Amygdala (tissue), 56 donors: ENCODE measurements around the gene RAPGEF3.

Experiments used
- DNase-seq, 56 donors: peaks; one replicate each; lab custom pipeline; 2025; lab: John Stamatoyannopoulos, UW

Gene RAPGEF3

GRCh38 chr12:47791874-47792273, 33.2 kb upstream of the RAPGEF3 start:
- no peak for DNase-seq

- no peak for DNase-seq
These were observed 32.7 kb upstream of the RAPGEF3 start for GRCh38 chr12:47791351-47791746.

- no peak for DNase-seq
These were observed 32.1 kb upstream of the RAPGEF3 start for GRCh38 chr12:47790676-47791350.

- DNase-seq, result no peak
These were observed 31.2 kb upstream of the RAPGEF3 start for GRCh38 chr12:47789712-47790489.

GRCh38 chr12:47789141-47789540, 30.5 kb upstream of the RAPGEF3 start:
- no peak for DNase-seq

- no peak for DNase-seq
These were observed 29.1 kb upstream of the RAPGEF3 start for GRCh38 chr12:47787596-47788319.

GRCh38 chr12:47786662-47787280, 28.1 kb upstream of the RAPGEF3 start:
- no peak for DNase-seq

GRCh38 chr12:47785887-47786661, 27.4 kb upstream of the RAPGEF3 start:
- DNase-seq, result no peak

GRCh38 chr12:47785036-47785886, 26.6 kb upstream of the RAPGEF3 start:
- DNase-seq, result no peak

GRCh38 chr12:47783821-47784819, 25.4 kb upstream of the RAPGEF3 start:
- no peak for DNase-seq

GRCh38 chr12:47783024-47783755, 24.5 kb upstream of the RAPGEF3 start:
- DNase-seq, result peak in 1 of 56 donors; percentile 20

- DNase-seq, result no peak
These were observed 23.7 kb upstream of the RAPGEF3 start for GRCh38 chr12:47782372-47782770.

- DNase-seq, result no peak
These were observed 23.0 kb upstream of the RAPGEF3 start for GRCh38 chr12:47781479-47782371.

- DNase-seq, result no peak
These were observed 21.3 kb upstream of the RAPGEF3 start for GRCh38 chr12:47779943-47780504.

- peak in 55 of 56 donors; percentile 40 to 94 (median 79) for DNase-seq
These were observed 20.7 kb upstream of the RAPGEF3 start for GRCh38 chr12:47779301-47779942.
